K562 (cell line): ENCODE results near the gene TRMT112. TPM values are rescaled to one million over a fixed set of nuclear protein-coding genes. Genes with fewer than 3 reads are reported as not detected.

Experiments used
- CREB5 ChIP-seq: fragments of 250-450 bp; sonication (Bioruptor Pico); IDR thresholded peaks from 2 replicates; pipeline ENCODE4 v1.5.0; 2020; ENCODE audit warnings: mild to moderate bottlenecking
- ELF4 ChIP-seq: fragments of 450-650 bp; formaldehyde crosslinking; IDR thresholded peaks from 2 replicates; pipeline ENCODE4 v1.4.0; 2022; ENCODE audit warnings: missing genetic modification characterization
- KDM1A ChIP-seq, 2 experiments: fragments of 450-650 bp; IDR thresholded peaks; 2 replicates each; pipeline ENCODE4 v1.6.1; 2016; ENCODE audit warnings: mild to moderate bottlenecking in 2 of 2
- KDM5B ChIP-seq: fragments of 200-600 bp; sonication (generic); IDR thresholded peaks from 2 replicates; pipeline ENCODE4 v1.6.1; 2012; ENCODE audit warnings: low read depth, mild to moderate bottlenecking, moderate library complexity, low read length, control low read depth, inconsistent platforms; ENCODE audit not compliant: insufficient replicate concordance
- PKNOX1 ChIP-seq: fragments of 450-650 bp; IDR thresholded peaks from 2 replicates; pipeline ENCODE4 v1.6.1; 2016
- RBFOX2 ChIP-seq: fragments of 200-400 bp; formaldehyde crosslinking; IDR thresholded peaks from 2 replicates; pipeline ENCODE4 v1.6.1; 2017; ENCODE audit warnings: low read depth, mild to moderate bottlenecking, low read length, moderate library complexity
- RBM25 ChIP-seq: fragments of 200-400 bp; formaldehyde crosslinking; IDR thresholded peaks from 2 replicates; pipeline ENCODE4 v1.6.1; 2018; ENCODE audit warnings: low read length, low read depth, moderate library complexity; ENCODE audit not compliant: severe bottlenecking
- SMC3 ChIP-seq: conservative IDR thresholded peaks from 2 replicates; pipeline ENCODE4 v1.6.1; 2011; ENCODE audit warnings: low read depth, low read length, improper control_type of control experiment; ENCODE audit not compliant: insufficient read depth
- ZBTB33 ChIP-seq: sonication (generic); formaldehyde crosslinking; IDR thresholded peaks from 2 replicates; pipeline ENCODE4 v1.8.1; 2023; ENCODE audit warnings: mild to moderate bottlenecking, missing genetic modification reagents
- ZNF263 ChIP-seq: sonication (generic); formaldehyde crosslinking; IDR thresholded peaks from 2 replicates; pipeline ENCODE4 v1.8.0; 2022; ENCODE audit warnings: mild to moderate bottlenecking, missing genetic modification reagents, borderline replicate concordance
- ZNF431 ChIP-seq: sonication (generic); formaldehyde crosslinking; IDR thresholded peaks from 2 replicates; pipeline ENCODE4 v1.8.0; 2022; ENCODE audit warnings: mild to moderate bottlenecking, missing genetic modification reagents
- polyA plus RNA-seq, 8 experiments: library from polyadenylated mRNA; depleted of rRNA in 4 of 8; stranded (reverse) in 5 of 8; unstranded in 3 of 8; fragments of >200 nt; fragmentation: Nextera tagmentation in 2 of 8; fragmentation: Illumina TruSeq in 1 of 8; extraction: Ambion mirVana in 2 of 8; extraction: Trizol in 1 of 8; gene quantifications; 2 replicates each; pipeline versions ENCODE4 v1.2.1 to v1.2.3, GENCODE V29; 2011 to 2014; ENCODE audit warnings: inconsistent platforms in 1 of 8, missing spikeins in 1 of 8
- total RNA-seq, 7 experiments: library from RNA; depleted of rRNA in 6 of 7; stranded (reverse); fragments of >200 nt in 6 of 7; fragmentation: Illumina TruSeq in 2 of 7; extraction: Trizol in 2 of 7; gene quantifications; 2 replicates each; pipeline versions ENCODE4 v1.2.1 to v1.2.3, GENCODE V29; 2011 to 2021; ENCODE audit warnings: low replicate concordance in 1 of 7

TRMT112 gene
- total and polyA plus RNA-seq, 9 of the 15 experiments (the other 6 are each of a cell fraction or from before 2014, with no cell fraction given), result 162 to 444 (median 300) TPM

- TF ChIP-seq RBM25 (peak; percentile 54), ZNF263 (CRISPR knock-in tag) (peak; percentile 24; the same call in 1 of the 2 replicates), SMC3 (no peak), ZNF431 (0 out of 2 replicates have a peak, but pooled peaks have one; percentile 29), KDM1A (IDR thresholded peaks at IDR 0.05) (peak; percentile 16 to 45; a peak in 1 of 4 replicates), PKNOX1 (0 out of 2 replicates have a peak, but pooled peaks have one; percentile 1), RBFOX2 (0 out of 2 replicates have a peak, but pooled peaks have one; percentile 22), CREB5 (CRISPR knock-in tag) (no peak), ZBTB33 (0 out of 2 replicates have a peak, but pooled peaks have one; percentile 60), KDM5B (no peak), ELF4 (0 out of 2 replicates have a peak, but pooled peaks have one; percentile 16)
Observed at GRCh38 chr11:64314805-64315561, 2.4 kb downstream of the TRMT112 start (continued).
